Lung (tissue), 12 donors: ENCODE measurements around the gene SEC23A. TPM values are rescaled to one million over a fixed set of nuclear protein-coding genes. Genes with fewer than 3 reads are reported as not detected.
A peak's percentile ranks its signal among the peaks of the same experiment; 100 is the strongest.
"Not testable (repeated sequence)": the region's sequence is repeated elsewhere in the genome, so short reads cannot be mapped to it uniquely, and the experiment has no call there.

Source experiments
- ATAC-seq: fragments of 200-7000 bp; cut with Tn5 transposase; one replicate; pipeline ENCODE4 v1.9.1; 2020; ENCODE audit warnings: moderate number of reproducible peaks; ENCODE audit not compliant: insufficient read depth, low FRiP score
- DNase-seq, 3 donors: peaks; one replicate each; pipeline ENCODE4 v3.0.0-alpha.2; 2013 to 2017
- H3K27ac ChIP-seq, 2 donors: one replicate each; pipeline ENCODE4 v1.5.1; 2013; ENCODE audit warnings: mild to moderate bottlenecking in 2 of 2, moderate library complexity in 2 of 2, control low read depth in 1 of 2, inconsistent platforms in 1 of 2, low read depth in 1 of 2, low read length in 1 of 2
- H3K27me3 ChIP-seq, 3 donors: one replicate each; pipeline ENCODE4 v1.5.1; 2013; ENCODE audit warnings: low read length in 2 of 3; ENCODE audit not compliant: control insufficient read depth in 3 of 3, insufficient read depth in 3 of 3
- H3K36me3 ChIP-seq, 4 donors: one replicate each; pipeline ENCODE4 v1.5.1; 2013; ENCODE audit warnings: low read length in 4 of 4, mild to moderate bottlenecking in 1 of 4, moderate library complexity in 1 of 4; ENCODE audit not compliant: control insufficient read depth in 4 of 4, insufficient read depth in 4 of 4
- H3K4me1 ChIP-seq, 5 donors: one replicate each; pipeline ENCODE4 v1.5.1; 2013; ENCODE audit warnings: low read length in 5 of 5, mild to moderate bottlenecking in 2 of 5, moderate library complexity in 1 of 5; ENCODE audit not compliant: control insufficient read depth in 5 of 5, insufficient read depth in 5 of 5
- H3K4me3 ChIP-seq: one replicate; pipeline ENCODE4 v1.5.1; 2013; ENCODE audit warnings: mild to moderate bottlenecking, control low read depth, moderate library complexity
- H3K9ac ChIP-seq, 2 donors: one replicate each; pipeline ENCODE4 v1.5.1; 2013; ENCODE audit warnings: low read length in 2 of 2, control low read depth in 1 of 2; ENCODE audit not compliant: insufficient read depth in 1 of 2
- H3K9me3 ChIP-seq, 4 donors: one replicate each; pipeline ENCODE4 v1.5.1; 2013; ENCODE audit warnings: low read length in 3 of 4, mild to moderate bottlenecking in 1 of 4, moderate library complexity in 1 of 4; ENCODE audit not compliant: control insufficient read depth in 4 of 4, insufficient read depth in 3 of 4
- CTCF ChIP-seq: IDR thresholded peaks from 2 replicates; pipeline ENCODE4 v1.5.1; 2012; ENCODE audit warnings: mild to moderate bottlenecking; ENCODE audit errors: control extremely low read depth, extremely low read depth
- WGBS, 2 donors: extraction: QIAGEN DNeasy Blood & Tissue Kit; methylation state at CpG; one replicate each; pipeline ENCODE4 v1.1.7; 2013; 5-methylcytosine and 5-hydroxymethylcytosine counted together
- polyA plus RNA-seq, 2 donors: library from polyadenylated mRNA; stranded (reverse); fragments of 200-250 nt; gene quantifications; one replicate each; pipeline ENCODE4 v1.2.1, GENCODE V29; 2013
- total RNA-seq, 2 donors: library from RNA; depleted of rRNA in 1 of 2; stranded (reverse); fragments of >200 nt in 1 of 2; gene quantifications; one replicate each; pipeline ENCODE4 v1.2.1, GENCODE V29; 2014 to 2021
- donor health status: control.
- donor health status: control.
- donor health status: Bipolar disorder and iron deficiency.
- donor health status: healthy.
- donor health status: DM: yes; HTN: yes; CAD: no.

SEC23A gene
- total and polyA plus RNA-seq, 4 donors = 10.6 to 78.9 (median 37.1) TPM

GRCh38 chr14:39140170-39140569 lies 37.1 kb upstream of the SEC23A start:
- ATAC-seq (no peak), DNase-seq (no peak)
- 96 to 98% methylated on average over 3 of the region's 3 CpGs for WGBS, 2 donors
- Histone ChIP-seq H3K9me3 (peaks cover 0 to 3% (median 1%) of the 10 kb centered on the region in 4 donors), H3K4me1 (peaks cover 0 to 8% (median 0%) of the 10 kb centered on the region in 5 donors), H3K4me3 (no peak overlapping the region), H3K27ac (no peak overlapping the region), H3K9ac (no peak overlapping the region), H3K36me3 (peaks cover 3 to 18% (median 6%) of the 10 kb centered on the region in 4 donors), H3K27me3 (no peaks in the 10 kb centered on the region)
- TF ChIP-seq CTCF = no peak

GRCh38 chr14:39138440-39138839 lies 35.4 kb upstream of the SEC23A start:
- Histone ChIP-seq H3K9me3 (peaks cover 0 to 3% (median 1%) of the 10 kb centered on the region in 4 donors), H3K36me3 (peaks cover 8 to 27% (median 9%) of the 10 kb centered on the region in 4 donors), H3K27me3 (no peaks in the 10 kb centered on the region), H3K4me1 (peaks cover 0 to 8% (median 0%) of the 10 kb centered on the region in 5 donors), H3K9ac (no peak overlapping the region), H3K27ac (no peak overlapping the region), H3K4me3 (no peak overlapping the region)
- DNase-seq (peak in 2 of 3 donors; percentile 71 to 81), ATAC-seq (no peak)
- TF ChIP-seq CTCF = no peak
- WGBS, 2 donors = 64 to 73% methylated on average over 1 of the region's 1 CpG

GRCh38 chr14:39137835-39138234 lies 34.8 kb upstream of the SEC23A start:
- not testable (repeated sequence) for H3K9ac ChIP-seq, H3K27ac ChIP-seq, DNase-seq, H3K9me3 ChIP-seq, H3K4me3 ChIP-seq, H3K4me1 ChIP-seq, H3K27me3 ChIP-seq, ATAC-seq
- WGBS, 2 donors = 93 to 94% methylated on average over 8 of the region's 8 CpGs
- peaks cover 8 to 27% (median 9%) of the 10 kb centered on the region in 4 donors for H3K36me3 ChIP-seq

- DNase-seq = peak in 1 of 3 donors; percentile 19
- TF ChIP-seq CTCF = no peak
- H3K27ac ChIP-seq = no peak overlapping the region
- H3K4me3 ChIP-seq = no peak overlapping the region
- H3K27me3 ChIP-seq = no peaks in the 10 kb centered on the region
- H3K36me3 ChIP-seq = peaks cover 10 to 24% (median 18%) of the 10 kb centered on the region in 4 donors
- H3K9ac ChIP-seq = no peak overlapping the region
- H3K9me3 ChIP-seq = no peaks in the 10 kb centered on the region
- WGBS, 2 donors = 88 to 93% methylated on average over 3 of the region's 3 CpGs
- no peak for ATAC-seq
- peaks cover 0 to 2% (median 0%) of the 10 kb centered on the region in 5 donors for H3K4me1 ChIP-seq
Measured at GRCh38 chr14:39122330-39123138, 19.5 kb upstream of the SEC23A start.
